ENCODE results near the gene TDP1. TPM values are rescaled to one million over a fixed set of nuclear protein-coding genes. Genes with fewer than 3 reads are reported as not detected.
A peak's percentile ranks its signal among the peaks of the same experiment; 100 is the strongest.

The TDP1 gene
- total and polyA plus RNA-seq, 2 of the 13 experiments (the other 11 are each of a cell fraction or from before 2014, with no cell fraction given): 16.4 to 31.2 TPM

DNA sequence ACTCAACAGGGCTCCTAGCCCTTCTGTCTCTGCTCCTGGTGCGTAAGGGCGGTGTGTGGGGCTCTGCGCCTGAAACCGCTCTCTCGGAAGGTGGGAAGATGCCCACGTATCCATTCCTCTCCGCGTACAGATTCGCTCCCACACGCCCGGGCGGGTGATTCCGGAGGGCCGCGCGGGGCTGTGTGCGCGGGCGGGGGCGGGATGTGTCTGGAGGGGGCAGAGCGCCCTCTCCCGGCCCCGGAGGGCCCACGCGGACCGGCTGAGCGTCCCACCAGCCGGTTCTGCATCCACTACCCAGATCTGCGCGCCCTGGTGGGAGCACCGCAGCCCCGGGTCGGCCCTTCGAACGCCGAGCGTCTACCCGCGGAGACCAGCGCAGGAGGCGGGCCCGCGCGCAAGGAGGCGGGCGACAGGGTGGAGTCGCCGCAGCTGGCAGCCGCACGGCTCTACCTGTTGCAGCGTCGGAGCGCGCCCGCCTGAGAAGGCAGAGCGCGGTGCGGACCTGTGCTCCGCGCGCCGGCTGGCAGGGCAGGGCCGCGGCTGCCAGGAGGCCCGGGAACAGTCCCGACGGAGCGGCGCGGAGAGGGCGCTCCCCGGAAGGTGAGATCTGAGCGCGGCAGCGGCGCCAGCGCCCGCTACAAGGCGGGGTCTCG, 104.7 kb downstream of the TDP1 start (continued):
- TF ChIP-seq, protein P1, sequence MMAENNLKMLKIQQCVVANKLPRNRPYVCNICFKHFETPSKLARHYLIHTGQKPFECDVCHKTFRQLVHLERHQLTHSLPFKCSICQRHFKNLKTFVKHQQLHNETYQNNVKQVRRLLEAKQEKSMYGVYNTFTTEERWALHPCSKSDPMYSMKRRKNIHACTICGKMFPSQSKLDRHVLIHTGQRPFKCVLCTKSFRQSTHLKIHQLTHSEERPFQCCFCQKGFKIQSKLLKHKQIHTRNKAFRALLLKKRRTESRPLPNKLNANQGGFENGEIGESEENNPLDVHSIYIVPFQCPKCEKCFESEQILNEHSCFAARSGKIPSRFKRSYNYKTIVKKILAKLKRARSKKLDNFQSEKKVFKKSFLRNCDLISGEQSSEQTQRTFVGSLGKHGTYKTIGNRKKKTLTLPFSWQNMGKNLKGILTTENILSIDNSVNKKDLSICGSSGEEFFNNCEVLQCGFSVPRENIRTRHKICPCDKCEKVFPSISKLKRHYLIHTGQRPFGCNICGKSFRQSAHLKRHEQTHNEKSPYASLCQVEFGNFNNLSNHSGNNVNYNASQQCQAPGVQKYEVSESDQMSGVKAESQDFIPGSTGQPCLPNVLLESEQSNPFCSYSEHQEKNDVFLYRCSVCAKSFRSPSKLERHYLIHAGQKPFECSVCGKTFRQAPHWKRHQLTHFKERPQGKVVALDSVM (CRISPR knock-in tag; IDR thresholded peaks at IDR 0.05): no peak
- TF ChIP-seq, protein P2, sequence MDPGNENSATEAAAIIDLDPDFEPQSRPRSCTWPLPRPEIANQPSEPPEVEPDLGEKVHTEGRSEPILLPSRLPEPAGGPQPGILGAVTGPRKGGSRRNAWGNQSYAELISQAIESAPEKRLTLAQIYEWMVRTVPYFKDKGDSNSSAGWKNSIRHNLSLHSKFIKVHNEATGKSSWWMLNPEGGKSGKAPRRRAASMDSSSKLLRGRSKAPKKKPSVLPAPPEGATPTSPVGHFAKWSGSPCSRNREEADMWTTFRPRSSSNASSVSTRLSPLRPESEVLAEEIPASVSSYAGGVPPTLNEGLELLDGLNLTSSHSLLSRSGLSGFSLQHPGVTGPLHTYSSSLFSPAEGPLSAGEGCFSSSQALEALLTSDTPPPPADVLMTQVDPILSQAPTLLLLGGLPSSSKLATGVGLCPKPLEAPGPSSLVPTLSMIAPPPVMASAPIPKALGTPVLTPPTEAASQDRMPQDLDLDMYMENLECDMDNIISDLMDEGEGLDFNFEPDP (CRISPR knock-in tag; conservative IDR thresholded peaks at IDR 0.05): no peak
- TF ChIP-seq FOXA3 (CRISPR knock-in tag; IDR thresholded peaks at IDR 0.05) (no peak), ZBTB7A (CRISPR knock-in tag; IDR thresholded peaks at IDR 0.05) (no peak), ZNF572 (CRISPR knock-in tag; IDR thresholded peaks at IDR 0.05) (0 out of 2 replicates have a peak, but pooled peaks have one; percentile 18), ZMYM3 (CRISPR knock-in tag; IDR thresholded peaks at IDR 0.05) (no peak), MAFG (CRISPR knock-in tag; IDR thresholded peaks at IDR 0.05) (no peak), NCOA1 (CRISPR knock-in tag; IDR thresholded peaks at IDR 0.05) (no peak), JARID2 (CRISPR knock-in tag; IDR thresholded peaks at IDR 0.05; ENCODE audit: insufficient replicate concordance) (no peak), TOPORS (CRISPR knock-in tag; IDR thresholded peaks at IDR 0.05) (no peak), SYNCRIP (IDR thresholded peaks at IDR 0.05; ENCODE audit: insufficient read depth, low read depth, low read length) (no peak), ZNF24 (IDR thresholded peaks at IDR 0.05) (no peak), PITX1 (CRISPR knock-in tag; IDR thresholded peaks at IDR 0.05) (no peak), ZNF235 (CRISPR knock-in tag; IDR thresholded peaks at IDR 0.05; ENCODE audit: borderline replicate concordance) (no peak), NKX3-1 (CRISPR knock-in tag; IDR thresholded peaks at IDR 0.05) (no peak), JUND (CRISPR knock-in tag; IDR thresholded peaks at IDR 0.05) (0 out of 2 replicates have a peak, but pooled peaks have one; percentile 33), ESRRA (CRISPR knock-in tag; IDR thresholded peaks at IDR 0.05; ENCODE audit: low read depth) (no peak), HNRNPK (IDR thresholded peaks at IDR 0.05; ENCODE audit: low read depth, low read length, poor library complexity, severe bottlenecking) (no peak), ARNT (IDR thresholded peaks at IDR 0.05) (no peak)
- TF ChIP-seq, protein P3, sequence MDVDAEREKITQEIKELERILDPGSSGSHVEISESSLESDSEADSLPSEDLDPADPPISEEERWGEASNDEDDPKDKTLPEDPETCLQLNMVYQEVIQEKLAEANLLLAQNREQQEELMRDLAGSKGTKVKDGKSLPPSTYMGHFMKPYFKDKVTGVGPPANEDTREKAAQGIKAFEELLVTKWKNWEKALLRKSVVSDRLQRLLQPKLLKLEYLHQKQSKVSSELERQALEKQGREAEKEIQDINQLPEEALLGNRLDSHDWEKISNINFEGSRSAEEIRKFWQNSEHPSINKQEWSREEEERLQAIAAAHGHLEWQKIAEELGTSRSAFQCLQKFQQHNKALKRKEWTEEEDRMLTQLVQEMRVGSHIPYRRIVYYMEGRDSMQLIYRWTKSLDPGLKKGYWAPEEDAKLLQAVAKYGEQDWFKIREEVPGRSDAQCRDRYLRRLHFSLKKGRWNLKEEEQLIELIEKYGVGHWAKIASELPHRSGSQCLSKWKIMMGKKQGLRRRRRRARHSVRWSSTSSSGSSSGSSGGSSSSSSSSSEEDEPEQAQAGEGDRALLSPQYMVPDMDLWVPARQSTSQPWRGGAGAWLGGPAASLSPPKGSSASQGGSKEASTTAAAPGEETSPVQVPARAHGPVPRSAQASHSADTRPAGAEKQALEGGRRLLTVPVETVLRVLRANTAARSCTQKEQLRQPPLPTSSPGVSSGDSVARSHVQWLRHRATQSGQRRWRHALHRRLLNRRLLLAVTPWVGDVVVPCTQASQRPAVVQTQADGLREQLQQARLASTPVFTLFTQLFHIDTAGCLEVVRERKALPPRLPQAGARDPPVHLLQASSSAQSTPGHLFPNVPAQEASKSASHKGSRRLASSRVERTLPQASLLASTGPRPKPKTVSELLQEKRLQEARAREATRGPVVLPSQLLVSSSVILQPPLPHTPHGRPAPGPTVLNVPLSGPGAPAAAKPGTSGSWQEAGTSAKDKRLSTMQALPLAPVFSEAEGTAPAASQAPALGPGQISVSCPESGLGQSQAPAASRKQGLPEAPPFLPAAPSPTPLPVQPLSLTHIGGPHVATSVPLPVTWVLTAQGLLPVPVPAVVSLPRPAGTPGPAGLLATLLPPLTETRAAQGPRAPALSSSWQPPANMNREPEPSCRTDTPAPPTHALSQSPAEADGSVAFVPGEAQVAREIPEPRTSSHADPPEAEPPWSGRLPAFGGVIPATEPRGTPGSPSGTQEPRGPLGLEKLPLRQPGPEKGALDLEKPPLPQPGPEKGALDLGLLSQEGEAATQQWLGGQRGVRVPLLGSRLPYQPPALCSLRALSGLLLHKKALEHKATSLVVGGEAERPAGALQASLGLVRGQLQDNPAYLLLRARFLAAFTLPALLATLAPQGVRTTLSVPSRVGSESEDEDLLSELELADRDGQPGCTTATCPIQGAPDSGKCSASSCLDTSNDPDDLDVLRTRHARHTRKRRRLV (CRISPR knock-in tag; IDR thresholded peaks at IDR 0.05): no peak
- TF ChIP-seq, protein P4, sequence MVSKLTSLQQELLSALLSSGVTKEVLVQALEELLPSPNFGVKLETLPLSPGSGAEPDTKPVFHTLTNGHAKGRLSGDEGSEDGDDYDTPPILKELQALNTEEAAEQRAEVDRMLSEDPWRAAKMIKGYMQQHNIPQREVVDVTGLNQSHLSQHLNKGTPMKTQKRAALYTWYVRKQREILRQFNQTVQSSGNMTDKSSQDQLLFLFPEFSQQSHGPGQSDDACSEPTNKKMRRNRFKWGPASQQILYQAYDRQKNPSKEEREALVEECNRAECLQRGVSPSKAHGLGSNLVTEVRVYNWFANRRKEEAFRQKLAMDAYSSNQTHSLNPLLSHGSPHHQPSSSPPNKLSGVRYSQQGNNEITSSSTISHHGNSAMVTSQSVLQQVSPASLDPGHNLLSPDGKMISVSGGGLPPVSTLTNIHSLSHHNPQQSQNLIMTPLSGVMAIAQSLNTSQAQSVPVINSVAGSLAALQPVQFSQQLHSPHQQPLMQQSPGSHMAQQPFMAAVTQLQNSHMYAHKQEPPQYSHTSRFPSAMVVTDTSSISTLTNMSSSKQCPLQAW (CRISPR knock-in tag; IDR thresholded peaks at IDR 0.05): peak; percentile 47; the same call in 1 of the 2 replicates

Measured in HepG2 (cell line).